Lung (tissue), 12 donors: Measurements from ENCODE around the gene GRIP2. TPM values are rescaled to one million over a fixed set of nuclear protein-coding genes. Genes with fewer than 3 reads are reported as not detected.

Experiments
- ATAC-seq: fragments of 200-7000 bp; cut with Tn5 transposase; one replicate; pipeline ENCODE4 v1.9.1; 2020; ENCODE audit warnings: moderate number of reproducible peaks; ENCODE audit not compliant: insufficient read depth, low FRiP score
- DNase-seq, 3 donors: peaks; one replicate each; pipeline ENCODE4 v3.0.0-alpha.2; 2013 to 2017
- H3K27ac ChIP-seq, 2 donors: one replicate each; pipeline ENCODE4 v1.5.1; 2013; ENCODE audit warnings: mild to moderate bottlenecking in 2 of 2, moderate library complexity in 2 of 2, control low read depth in 1 of 2, inconsistent platforms in 1 of 2, low read depth in 1 of 2, low read length in 1 of 2
- H3K27me3 ChIP-seq, 3 donors: one replicate each; pipeline ENCODE4 v1.5.1; 2013; ENCODE audit warnings: low read length in 2 of 3; ENCODE audit not compliant: control insufficient read depth in 3 of 3, insufficient read depth in 3 of 3
- H3K36me3 ChIP-seq, 4 donors: one replicate each; pipeline ENCODE4 v1.5.1; 2013; ENCODE audit warnings: low read length in 4 of 4, mild to moderate bottlenecking in 1 of 4, moderate library complexity in 1 of 4; ENCODE audit not compliant: control insufficient read depth in 4 of 4, insufficient read depth in 4 of 4
- H3K4me1 ChIP-seq, 5 donors: one replicate each; pipeline ENCODE4 v1.5.1; 2013; ENCODE audit warnings: low read length in 5 of 5, mild to moderate bottlenecking in 2 of 5, moderate library complexity in 1 of 5; ENCODE audit not compliant: control insufficient read depth in 5 of 5, insufficient read depth in 5 of 5
- H3K4me3 ChIP-seq: one replicate; pipeline ENCODE4 v1.5.1; 2013; ENCODE audit warnings: mild to moderate bottlenecking, control low read depth, moderate library complexity
- H3K9ac ChIP-seq, 2 donors: one replicate each; pipeline ENCODE4 v1.5.1; 2013; ENCODE audit warnings: low read length in 2 of 2, control low read depth in 1 of 2; ENCODE audit not compliant: insufficient read depth in 1 of 2
- H3K9me3 ChIP-seq, 4 donors: one replicate each; pipeline ENCODE4 v1.5.1; 2013; ENCODE audit warnings: low read length in 3 of 4, mild to moderate bottlenecking in 1 of 4, moderate library complexity in 1 of 4; ENCODE audit not compliant: control insufficient read depth in 4 of 4, insufficient read depth in 3 of 4
- WGBS, 2 donors: extraction: QIAGEN DNeasy Blood & Tissue Kit; methylation state at CpG; one replicate each; pipeline ENCODE4 v1.1.7; 2013; 5-methylcytosine and 5-hydroxymethylcytosine counted together
- polyA plus RNA-seq, 2 donors: library from polyadenylated mRNA; stranded (reverse); fragments of 200-250 nt; gene quantifications; one replicate each; pipeline ENCODE4 v1.2.1, GENCODE V29; 2013
- total RNA-seq, 2 donors: library from RNA; depleted of rRNA in 1 of 2; stranded (reverse); fragments of >200 nt in 1 of 2; gene quantifications; one replicate each; pipeline ENCODE4 v1.2.1, GENCODE V29; 2014 to 2021
- TF ChIP-seq, protein P1 (sequence below): IDR thresholded peaks from 2 replicates; pipeline ENCODE4 v1.5.1; 2012; ENCODE audit warnings: mild to moderate bottlenecking; ENCODE audit errors: control extremely low read depth, extremely low read depth
- donor health status: control.
- donor health status: control.
- donor health status: Bipolar disorder and iron deficiency.
- donor health status: healthy.
- donor health status: DM: yes; HTN: yes; CAD: no.

Gene GRIP2
- total and polyA plus RNA-seq, 4 donors = 0.05 to 1.2 (median 0.64) TPM

DNA sequence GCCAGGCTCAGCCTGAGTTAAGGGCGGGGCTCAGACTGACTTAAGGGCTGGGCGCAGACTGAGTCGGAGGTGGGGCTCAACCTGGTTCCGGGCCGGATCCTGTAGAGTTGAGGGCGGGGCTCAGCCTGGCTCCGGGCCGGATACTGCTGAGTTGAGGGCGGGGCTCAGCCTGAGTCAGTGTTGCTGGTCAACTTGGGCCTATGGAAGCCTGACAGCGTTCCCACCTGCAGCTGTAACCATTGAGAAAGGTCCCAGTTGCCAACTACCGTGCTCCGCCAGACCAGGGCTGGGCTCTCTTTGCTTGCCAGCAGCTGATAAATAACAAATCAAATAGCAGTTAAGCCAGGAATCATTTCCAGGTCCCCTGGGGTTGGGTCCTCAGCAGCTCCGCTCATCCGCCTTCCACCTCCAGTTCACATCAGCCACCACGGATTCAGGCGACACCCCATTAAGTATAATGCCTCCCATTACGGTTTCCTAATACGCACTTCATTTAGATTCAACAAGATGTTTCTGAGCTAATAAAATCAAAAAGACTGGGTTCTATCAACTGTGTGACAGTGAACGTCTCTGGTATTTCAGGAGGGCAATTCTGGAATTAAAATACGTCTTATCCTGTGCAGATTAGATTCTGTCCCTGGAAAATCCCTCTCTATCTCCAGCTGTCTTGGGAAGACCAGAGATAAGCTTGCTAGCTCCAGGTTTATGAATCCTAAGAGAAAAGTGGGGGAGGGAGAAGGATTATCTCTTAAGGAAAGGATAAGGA lies 7.3 kb downstream of the GRIP2 start:
- peaks cover 0 to 1% (median 0%) of the 10 kb centered on the region in 4 donors for H3K9me3 ChIP-seq
- H3K9ac ChIP-seq = no peak overlapping the region
- peak in 1 of 3 donors; percentile 44 for DNase-seq
- peak overlapping the region in 1 of 2 donors; percentile 58 for H3K27ac ChIP-seq
- 61 to 71% methylated on average over 20 of the region's 20 CpGs for WGBS, 2 donors
- ATAC-seq = no peak
- no peak overlapping the region for H3K4me3 ChIP-seq
- H3K27me3 ChIP-seq = no peaks in the 10 kb centered on the region
- TF ChIP-seq, protein P1, sequence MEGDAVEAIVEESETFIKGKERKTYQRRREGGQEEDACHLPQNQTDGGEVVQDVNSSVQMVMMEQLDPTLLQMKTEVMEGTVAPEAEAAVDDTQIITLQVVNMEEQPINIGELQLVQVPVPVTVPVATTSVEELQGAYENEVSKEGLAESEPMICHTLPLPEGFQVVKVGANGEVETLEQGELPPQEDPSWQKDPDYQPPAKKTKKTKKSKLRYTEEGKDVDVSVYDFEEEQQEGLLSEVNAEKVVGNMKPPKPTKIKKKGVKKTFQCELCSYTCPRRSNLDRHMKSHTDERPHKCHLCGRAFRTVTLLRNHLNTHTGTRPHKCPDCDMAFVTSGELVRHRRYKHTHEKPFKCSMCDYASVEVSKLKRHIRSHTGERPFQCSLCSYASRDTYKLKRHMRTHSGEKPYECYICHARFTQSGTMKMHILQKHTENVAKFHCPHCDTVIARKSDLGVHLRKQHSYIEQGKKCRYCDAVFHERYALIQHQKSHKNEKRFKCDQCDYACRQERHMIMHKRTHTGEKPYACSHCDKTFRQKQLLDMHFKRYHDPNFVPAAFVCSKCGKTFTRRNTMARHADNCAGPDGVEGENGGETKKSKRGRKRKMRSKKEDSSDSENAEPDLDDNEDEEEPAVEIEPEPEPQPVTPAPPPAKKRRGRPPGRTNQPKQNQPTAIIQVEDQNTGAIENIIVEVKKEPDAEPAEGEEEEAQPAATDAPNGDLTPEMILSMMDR = no peak
- H3K4me1 ChIP-seq = peaks cover 0 to 26% (median 6%) of the 10 kb centered on the region in 5 donors
- no peaks in the 10 kb centered on the region for H3K36me3 ChIP-seq

DNA sequence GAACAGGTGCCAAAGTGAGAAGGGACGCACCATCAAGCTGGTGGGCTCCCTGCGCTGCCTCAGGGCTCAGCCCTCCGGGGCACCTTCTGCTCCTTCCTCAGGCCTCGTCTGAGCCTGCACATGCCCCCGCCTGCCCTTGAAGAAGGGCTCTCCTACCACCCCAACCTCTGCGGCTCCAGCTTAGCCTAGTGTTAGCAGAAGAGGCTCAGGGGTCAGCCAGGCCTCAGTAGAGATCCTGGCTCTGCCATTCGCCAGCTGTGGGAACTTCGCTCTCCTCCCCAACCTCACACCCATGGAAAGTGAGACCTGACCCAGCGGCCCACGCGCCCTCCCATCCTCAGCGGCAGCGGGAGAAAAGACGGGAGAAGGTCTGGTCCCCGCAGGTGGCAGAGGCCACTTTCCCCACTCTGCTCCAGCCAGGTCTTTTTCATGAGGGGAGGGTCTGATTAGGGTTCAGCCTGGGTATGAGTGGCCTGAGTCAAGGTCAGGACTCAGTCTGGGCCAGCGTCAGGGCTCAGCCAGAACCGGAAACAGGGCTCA lies 8.2 kb downstream of the GRIP2 start:
- TF ChIP-seq, protein P1 = no peak
- 92 to 95% methylated on average over 17 of the region's 17 CpGs for WGBS, 2 donors
- ATAC-seq (no peak), DNase-seq (no peak)
- peaks cover 0 to 1% (median 0%) of the 10 kb centered on the region in 4 donors for H3K9me3 ChIP-seq
- no peak overlapping the region for H3K9ac ChIP-seq
- peak overlapping the region in 1 of 2 donors; percentile 58 for H3K27ac ChIP-seq
- no peaks in the 10 kb centered on the region for H3K36me3 ChIP-seq
- H3K27me3 ChIP-seq = no peaks in the 10 kb centered on the region
- H3K4me1 ChIP-seq = peaks cover 0 to 26% (median 6%) of the 10 kb centered on the region in 5 donors
- H3K4me3 ChIP-seq = no peak overlapping the region

DNA sequence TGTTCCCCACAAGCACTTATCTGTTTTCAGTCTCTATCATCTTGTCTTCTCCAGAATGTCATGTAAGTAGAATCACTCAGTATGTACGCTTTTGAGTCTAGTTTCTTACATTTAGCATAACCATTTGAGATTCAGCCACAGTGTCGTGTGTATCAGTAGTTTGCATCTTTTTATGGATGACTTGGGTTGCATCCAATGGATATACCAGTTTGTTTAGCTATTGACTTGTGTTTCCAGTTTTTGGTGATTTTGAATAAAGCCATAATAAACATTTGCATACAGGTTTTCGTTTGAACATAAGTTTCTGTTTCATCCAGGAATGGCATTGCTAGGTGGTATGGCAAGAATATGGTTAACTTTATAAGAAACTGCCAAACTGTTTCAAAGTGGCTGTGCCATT lies 12.1 kb downstream of the GRIP2 start:
- Histone ChIP-seq H3K4me3 (no peak overlapping the region), H3K36me3 (no peaks in the 10 kb centered on the region), H3K9me3 (peaks cover 0 to 1% (median 0%) of the 10 kb centered on the region in 4 donors), H3K27ac (no peak overlapping the region), H3K9ac (no peak overlapping the region), H3K27me3 (no peaks in the 10 kb centered on the region), H3K4me1 (peaks cover 0 to 5% (median 2%) of the 10 kb centered on the region in 5 donors)
- ATAC-seq (no peak), DNase-seq (no peak)
- TF ChIP-seq, protein P1 = no peak
- 74 to 87% methylated on average over 3 of the region's 3 CpGs for WGBS, 2 donors
